Mesothelial cell of epicardium (in vitro differentiated cells): Measurements from ENCODE around the gene TBC1D7. TPM values are rescaled to one million over a fixed set of nuclear protein-coding genes. Genes with fewer than 3 reads are reported as not detected.

ENCODE experiments used
- DNase-seq, 2 experiments: peaks; one replicate each; pipeline ENCODE4 v3.0.0; 2021; ENCODE audit warnings: low spot score in 2 of 2; ENCODE audit not compliant: unreplicated experiment in 2 of 2
- H3K27ac Mint-ChIP-seq: 2 replicates; pipeline ENCODE4 v1.8.0; 2021; ENCODE audit warnings: mixed read lengths
- H3K27me3 Mint-ChIP-seq: 2 replicates; pipeline ENCODE4 v1.8.0; 2021; ENCODE audit warnings: low read depth, mixed read lengths
- H3K36me3 Mint-ChIP-seq: 2 replicates; pipeline ENCODE4 v1.8.0; 2021; ENCODE audit warnings: mixed read lengths
- H3K4me1 Mint-ChIP-seq: 2 replicates; pipeline ENCODE4 v1.8.0; 2021; ENCODE audit warnings: mixed read lengths
- H3K4me3 Mint-ChIP-seq: 2 replicates; pipeline ENCODE4 v1.8.0; 2021; ENCODE audit warnings: mild to moderate bottlenecking, moderate library complexity, mixed read lengths
- H3K9me3 Mint-ChIP-seq: 2 replicates; pipeline ENCODE4 v1.8.0; 2021; ENCODE audit warnings: mixed read lengths
- CTCF ChIP-seq: fragments of 200-600 bp; sonication (generic); IDR thresholded peaks from one replicate; pipeline ENCODE4 v1.5.0; 2021; ENCODE audit warnings: antibody characterized with exemption; ENCODE audit not compliant: unreplicated experiment
- total RNA-seq: library from RNA; stranded (reverse); gene quantifications from 3 replicates; pipeline ENCODE4 v1.2.1, GENCODE V29; 2021

The TBC1D7 gene
- total RNA-seq, 1 donor from 2014 or later: 26.4 TPM

- Mint-ChIP-seq H3K27ac (peak overlapping the region; percentile 64), H3K27me3 (no peaks in the 10 kb centered on the region), H3K4me1 (peaks cover 42% of the 10 kb centered on the region), H3K9me3 (no peaks in the 10 kb centered on the region), H3K4me3 (no peak overlapping the region), H3K36me3 (no peaks in the 10 kb centered on the region)
- DNase-seq: no peak
- no peak for TF ChIP-seq CTCF
Measured at GRCh38 chr6:13355043-13355945, 27.0 kb upstream of the TBC1D7 start.

- Mint-ChIP-seq H3K4me3 (no peak overlapping the region), H3K36me3 (no peaks in the 10 kb centered on the region), H3K27me3 (no peaks in the 10 kb centered on the region), H3K27ac (peak overlapping the region; percentile 64), H3K4me1 (peaks cover 41% of the 10 kb centered on the region), H3K9me3 (no peaks in the 10 kb centered on the region)
- DNase-seq: no peak
- no peak for TF ChIP-seq CTCF
Measured at GRCh38 chr6:13354331-13355042, 26.1 kb upstream of the TBC1D7 start.

DNA sequence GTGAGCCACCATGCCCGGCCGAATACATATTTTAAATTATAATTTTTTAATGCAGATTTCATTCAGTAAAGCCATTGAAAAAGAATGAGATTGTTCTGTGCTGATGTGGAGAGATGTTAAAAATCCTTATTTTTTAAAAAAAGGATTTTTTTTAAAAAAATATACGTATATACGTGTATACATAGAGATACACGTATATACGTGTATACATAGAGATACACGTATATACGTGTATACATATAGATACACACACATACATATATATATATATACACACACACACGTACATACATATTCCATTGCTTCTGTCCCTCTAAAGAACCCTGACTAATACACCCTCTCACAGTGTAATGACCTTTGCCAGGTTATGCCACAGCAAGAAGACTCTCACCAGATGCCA lies 23.8 kb upstream of the TBC1D7 start:
- no peak overlapping the region for H3K27ac Mint-ChIP-seq
- no peak for DNase-seq
- no peaks in the 10 kb centered on the region for H3K27me3 Mint-ChIP-seq
- H3K4me3 Mint-ChIP-seq: no peak overlapping the region
- H3K4me1 Mint-ChIP-seq: peaks cover 41% of the 10 kb centered on the region
- no peak for TF ChIP-seq CTCF
- no peaks in the 10 kb centered on the region for H3K9me3 Mint-ChIP-seq
- H3K36me3 Mint-ChIP-seq: no peaks in the 10 kb centered on the region

- Mint-ChIP-seq H3K4me1 (peaks cover 41% of the 10 kb centered on the region), H3K4me3 (no peak overlapping the region), H3K9me3 (no peaks in the 10 kb centered on the region), H3K27me3 (no peaks in the 10 kb centered on the region), H3K36me3 (no peaks in the 10 kb centered on the region), H3K27ac (peak overlapping the region; percentile 37)
- no peak for DNase-seq
- no peak for TF ChIP-seq CTCF
Measured at GRCh38 chr6:13351271-13351670, 22.9 kb upstream of the TBC1D7 start.

DNA sequence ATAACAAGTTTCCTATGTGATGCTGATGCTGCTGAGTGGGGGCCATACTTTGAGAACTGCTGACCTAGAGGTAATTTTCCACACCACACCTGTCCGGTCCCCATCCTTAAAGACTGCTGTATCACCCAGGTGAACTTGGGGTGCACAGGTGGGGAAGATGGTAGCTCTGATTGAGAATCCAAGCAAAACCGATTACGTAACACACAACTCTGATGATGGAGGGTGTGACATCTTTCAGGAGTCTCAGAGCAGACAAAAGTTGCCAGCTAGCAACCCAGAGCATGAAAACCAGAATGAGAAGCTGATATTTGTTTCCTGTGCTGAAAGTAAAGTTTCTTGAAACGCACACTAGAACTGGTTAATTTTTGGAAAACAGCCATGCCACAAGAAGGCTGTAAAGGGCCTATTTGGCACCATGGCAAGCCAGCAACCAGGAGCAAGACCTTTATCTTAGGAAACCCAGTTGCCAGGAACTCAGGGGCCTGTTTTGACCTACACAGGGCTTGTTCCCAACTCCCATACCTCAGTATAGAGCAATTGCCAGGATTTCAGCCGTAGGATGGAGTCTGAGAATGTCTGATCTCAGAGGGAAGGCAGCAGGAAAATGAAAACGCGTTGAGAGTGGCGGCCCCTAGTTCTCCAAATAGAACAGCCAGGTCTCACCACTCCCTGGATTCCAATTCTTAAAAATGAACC lies 21.6 kb upstream of the TBC1D7 start:
- Mint-ChIP-seq H3K27ac (no peak overlapping the region), H3K36me3 (no peaks in the 10 kb centered on the region), H3K4me1 (peaks cover 29% of the 10 kb centered on the region), H3K4me3 (no peak overlapping the region), H3K9me3 (peaks cover 3% of the 10 kb centered on the region), H3K27me3 (no peaks in the 10 kb centered on the region)
- TF ChIP-seq CTCF: no peak
- DNase-seq: no peak
